ENCODE data around the gene MYO15B. TPM values are rescaled to one million over a fixed set of nuclear protein-coding genes. Genes with fewer than 3 reads are reported as not detected.

The MYO15B gene
- total RNA-seq, 1 donor from 2014 or later, result 43.0 TPM

DNA sequence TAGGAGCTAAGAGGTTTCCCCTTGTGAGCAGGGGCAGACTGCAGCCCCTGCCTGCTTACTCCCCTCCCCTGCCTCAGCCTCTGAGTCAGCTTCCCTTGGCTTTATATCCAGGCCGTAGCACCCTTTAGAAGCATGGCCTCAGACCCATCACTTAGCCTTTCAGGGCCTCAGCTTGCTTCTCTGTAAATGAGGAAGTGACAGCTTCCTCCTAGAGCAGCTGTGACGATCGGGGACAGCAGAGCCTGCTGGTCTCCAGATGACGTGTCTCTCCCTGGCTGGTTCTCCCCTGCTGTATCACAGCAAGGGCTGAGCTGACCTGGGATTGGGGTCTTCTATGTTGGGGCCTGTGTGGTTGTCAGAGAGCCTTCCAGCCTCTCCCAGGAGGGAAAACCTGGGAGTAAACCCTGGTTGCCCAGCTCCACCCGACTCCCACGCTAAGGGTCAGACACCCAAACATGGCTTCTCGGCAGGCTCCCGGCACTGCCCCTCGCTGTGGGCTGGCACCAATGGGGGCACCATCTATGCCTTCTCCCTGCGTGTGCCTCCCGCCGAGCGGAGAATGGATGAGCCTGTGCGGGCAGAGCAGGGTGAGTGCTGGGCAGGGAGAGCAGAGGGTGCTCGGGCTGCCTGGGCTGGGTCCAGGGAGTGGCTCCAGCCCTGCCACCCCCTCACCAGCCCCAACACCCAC, 16.3 kb upstream of the MYO15B start:
- intact Hi-C loops (cut with micrococcal nuclease), result no loop called here

DNA sequence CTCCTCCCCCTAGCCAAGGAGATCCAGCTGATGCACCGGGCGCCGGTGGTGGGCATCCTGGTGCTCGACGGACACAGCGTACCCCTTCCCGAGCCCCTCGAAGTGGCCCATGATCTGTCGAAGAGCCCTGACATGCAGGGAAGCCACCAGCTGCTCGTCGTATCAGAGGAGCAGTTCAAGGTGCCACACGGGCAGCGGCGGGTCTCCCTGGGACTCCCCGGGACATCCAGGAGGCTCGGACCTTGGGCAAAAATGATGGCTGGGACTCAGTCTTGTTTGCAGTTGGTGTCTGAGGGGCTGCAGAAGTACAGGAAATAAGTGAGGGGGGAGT, 15.8 kb upstream of the MYO15B start:
- intact Hi-C loops (cut with micrococcal nuclease), result no loop called here
- Histone ChIP-seq H3K4me1 (no peaks in the 10 kb centered on the region), H3K27ac (replicated peaks) (no peak overlapping the region), H3K4me3 (no peak overlapping the region), H3K36me3 (no peaks in the 10 kb centered on the region), H3K9me3 (replicated peaks) (no peaks in the 10 kb centered on the region), H3K27me3 (ENCODE audit: low read depth) (no peaks in the 10 kb centered on the region)
- TF ChIP-seq, protein P1, sequence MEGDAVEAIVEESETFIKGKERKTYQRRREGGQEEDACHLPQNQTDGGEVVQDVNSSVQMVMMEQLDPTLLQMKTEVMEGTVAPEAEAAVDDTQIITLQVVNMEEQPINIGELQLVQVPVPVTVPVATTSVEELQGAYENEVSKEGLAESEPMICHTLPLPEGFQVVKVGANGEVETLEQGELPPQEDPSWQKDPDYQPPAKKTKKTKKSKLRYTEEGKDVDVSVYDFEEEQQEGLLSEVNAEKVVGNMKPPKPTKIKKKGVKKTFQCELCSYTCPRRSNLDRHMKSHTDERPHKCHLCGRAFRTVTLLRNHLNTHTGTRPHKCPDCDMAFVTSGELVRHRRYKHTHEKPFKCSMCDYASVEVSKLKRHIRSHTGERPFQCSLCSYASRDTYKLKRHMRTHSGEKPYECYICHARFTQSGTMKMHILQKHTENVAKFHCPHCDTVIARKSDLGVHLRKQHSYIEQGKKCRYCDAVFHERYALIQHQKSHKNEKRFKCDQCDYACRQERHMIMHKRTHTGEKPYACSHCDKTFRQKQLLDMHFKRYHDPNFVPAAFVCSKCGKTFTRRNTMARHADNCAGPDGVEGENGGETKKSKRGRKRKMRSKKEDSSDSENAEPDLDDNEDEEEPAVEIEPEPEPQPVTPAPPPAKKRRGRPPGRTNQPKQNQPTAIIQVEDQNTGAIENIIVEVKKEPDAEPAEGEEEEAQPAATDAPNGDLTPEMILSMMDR (IDR thresholded peaks at IDR 0.05; ENCODE audit: borderline replicate concordance), result no peak
- DNase-seq, result no peak

More for the DNA sequence above, 16.3 kb upstream of the MYO15B start:
- Histone ChIP-seq H3K27me3 (ENCODE audit: low read depth) (no peaks in the 10 kb centered on the region), H3K9me3 (replicated peaks) (no peaks in the 10 kb centered on the region), H3K4me3 (no peak overlapping the region), H3K27ac (replicated peaks) (no peak overlapping the region), H3K4me1 (no peaks in the 10 kb centered on the region), H3K36me3 (no peaks in the 10 kb centered on the region)
- no peak for DNase-seq
- TF ChIP-seq, protein P1 (IDR thresholded peaks at IDR 0.05; ENCODE audit: borderline replicate concordance), result no peak

DNA sequence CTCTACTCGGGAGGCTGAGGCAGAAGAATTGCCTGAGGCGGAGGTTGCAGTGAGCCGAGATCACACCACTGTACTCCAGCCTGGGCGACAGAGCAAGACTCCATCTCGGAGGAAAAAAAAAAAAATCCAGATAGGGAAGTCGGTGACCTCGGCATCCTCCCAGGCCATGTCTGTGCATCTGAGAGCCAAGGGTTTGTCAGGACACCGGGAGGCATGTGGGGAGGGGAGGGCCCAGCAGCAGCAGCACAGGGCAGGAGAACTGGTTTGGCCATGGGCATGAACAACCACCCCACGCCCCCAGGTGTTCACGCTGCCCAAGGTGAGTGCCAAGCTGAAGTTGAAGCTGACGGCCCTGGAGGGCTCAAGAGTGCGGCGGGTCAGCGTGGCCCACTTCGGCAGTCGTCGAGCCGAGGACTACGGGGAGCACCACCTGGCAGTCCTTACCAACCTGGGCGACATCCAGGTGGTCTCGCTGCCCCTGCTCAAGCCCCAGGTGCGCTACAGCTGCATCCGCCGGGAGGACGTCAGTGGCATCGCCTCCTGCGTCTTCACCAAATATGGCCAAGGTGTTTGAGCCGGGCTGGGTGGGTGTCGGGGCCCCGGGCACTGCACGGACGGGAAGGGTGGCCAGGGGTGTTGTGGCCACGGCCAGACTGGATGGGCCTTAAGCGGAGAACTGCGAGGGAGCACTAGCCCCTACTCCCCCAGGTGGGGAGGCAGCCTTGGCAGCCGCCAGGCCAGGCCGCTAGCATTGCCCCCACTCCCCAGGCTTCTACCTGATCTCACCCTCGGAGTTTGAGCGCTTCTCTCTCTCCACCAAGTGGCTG, 14.7 kb upstream of the MYO15B start:
- Histone ChIP-seq H3K9me3 (replicated peaks) (no peaks in the 10 kb centered on the region), H3K27ac (replicated peaks) (no peak overlapping the region), H3K4me1 (no peaks in the 10 kb centered on the region), H3K36me3 (no peaks in the 10 kb centered on the region), H3K27me3 (ENCODE audit: low read depth) (no peaks in the 10 kb centered on the region), H3K4me3 (no peak overlapping the region)
- intact Hi-C loops (cut with micrococcal nuclease), result no loop called here
- TF ChIP-seq, protein P1 (IDR thresholded peaks at IDR 0.05; ENCODE audit: borderline replicate concordance), result no peak
- no peak for DNase-seq

DNA sequence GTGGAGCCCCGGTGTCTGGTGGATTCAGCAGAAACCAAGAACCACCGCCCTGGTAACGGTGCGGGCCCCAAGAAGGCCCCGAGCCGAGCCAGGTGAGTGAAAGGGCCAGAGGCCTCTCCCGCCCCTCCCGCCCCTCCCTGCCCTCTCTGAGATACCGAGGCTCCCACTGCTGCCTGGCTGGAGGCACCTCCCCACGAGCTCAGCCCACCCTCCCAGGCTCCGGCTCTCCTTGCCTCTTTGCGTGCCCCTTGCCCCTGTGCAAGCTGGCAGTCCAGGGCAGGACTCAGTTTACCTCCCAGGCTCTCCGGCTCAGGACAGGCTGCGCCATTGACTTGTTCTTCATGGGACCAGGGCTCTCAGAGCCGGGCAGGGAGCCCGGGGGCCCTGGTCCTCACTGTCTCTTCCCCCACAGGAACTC, 14.1 kb upstream of the MYO15B start:
- H3K4me1 ChIP-seq, result peaks cover 2% of the 10 kb centered on the region
- no peak for DNase-seq
- no peak overlapping the region for H3K4me3 ChIP-seq
- no peaks in the 10 kb centered on the region for H3K36me3 ChIP-seq
- H3K9me3 ChIP-seq (replicated peaks), result no peaks in the 10 kb centered on the region
- H3K27ac ChIP-seq (replicated peaks), result no peak overlapping the region
- TF ChIP-seq, protein P1 (IDR thresholded peaks at IDR 0.05; ENCODE audit: borderline replicate concordance), result no peak
- H3K27me3 ChIP-seq (ENCODE audit: low read depth), result no peaks in the 10 kb centered on the region
- intact Hi-C loops (cut with micrococcal nuclease), result no loop called here

DNA sequence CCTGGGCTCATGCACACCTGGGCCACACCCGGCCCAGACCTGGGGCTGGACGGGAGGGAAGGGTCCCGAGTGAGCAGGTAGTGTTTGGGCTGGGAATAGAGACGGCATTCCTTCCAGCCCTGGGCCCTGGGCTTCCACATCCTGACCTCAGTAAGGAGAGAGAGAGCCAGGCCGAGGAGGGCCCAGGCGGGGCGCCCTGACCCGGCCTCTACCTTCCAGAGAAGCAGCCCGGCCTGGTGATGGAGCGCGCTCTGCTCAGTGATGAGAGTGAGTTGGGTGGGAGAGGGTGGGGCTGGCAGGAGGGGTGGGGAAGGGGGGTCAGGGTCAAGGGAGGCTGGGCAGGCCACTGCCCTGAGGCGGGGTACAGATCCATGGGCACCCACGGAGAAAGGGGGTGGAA, 13.6 kb upstream of the MYO15B start:
- Histone ChIP-seq H3K27me3 (ENCODE audit: low read depth) (no peaks in the 10 kb centered on the region), H3K4me1 (peaks cover 7% of the 10 kb centered on the region), H3K27ac (replicated peaks) (no peak overlapping the region), H3K4me3 (no peak overlapping the region), H3K9me3 (replicated peaks) (no peaks in the 10 kb centered on the region), H3K36me3 (no peaks in the 10 kb centered on the region)
- intact Hi-C loops (cut with micrococcal nuclease), result no loop called here
- TF ChIP-seq, protein P1 (IDR thresholded peaks at IDR 0.05; ENCODE audit: borderline replicate concordance), result no peak
- DNase-seq, result no peak

Measured in left ventricle myocardium inferior (tissue), 1 donor.